Forelimb muscle (tissue), 1 donor: ENCODE data around the gene PTPRG. TPM values are rescaled to one million over a fixed set of nuclear protein-coding genes. Genes with fewer than 3 reads are reported as not detected.

ENCODE experiments used
- DNase-seq: peaks from one replicate; pipeline ENCODE4 v3.0.0-alpha.2; 2013; ENCODE audit warnings: low read depth
- polyA plus RNA-seq: library from polyadenylated mRNA; unstranded; fragments of 120-200 nt; gene quantifications from one replicate; pipeline ENCODE4 v1.2.1, GENCODE V29; 2013; ENCODE audit not compliant: insufficient read length

PTPRG gene
- polyA plus RNA-seq, 1 donor = 24.2 TPM

DNA sequence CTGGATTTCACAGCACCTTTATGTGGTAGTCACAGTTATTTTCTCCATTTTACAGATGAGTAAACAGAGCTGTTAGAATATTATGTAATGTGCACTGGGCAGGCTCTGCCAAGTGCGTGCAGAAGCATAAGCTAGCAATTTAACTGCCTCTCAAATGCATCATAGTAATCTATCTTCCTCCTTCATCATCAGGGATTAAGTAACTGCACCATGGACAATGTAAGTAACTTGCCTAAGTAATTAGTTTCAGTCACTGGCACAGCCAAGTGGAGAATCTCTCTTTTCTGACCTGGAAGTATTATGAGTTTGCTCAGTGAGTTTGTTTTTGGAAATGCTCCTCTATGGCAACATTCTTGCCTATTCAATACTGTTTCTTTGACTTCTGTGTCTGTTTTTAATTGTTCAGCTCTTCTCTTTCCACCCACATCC, 260.5 kb downstream of the PTPRG start:
- DNase-seq = no peak

DNA sequence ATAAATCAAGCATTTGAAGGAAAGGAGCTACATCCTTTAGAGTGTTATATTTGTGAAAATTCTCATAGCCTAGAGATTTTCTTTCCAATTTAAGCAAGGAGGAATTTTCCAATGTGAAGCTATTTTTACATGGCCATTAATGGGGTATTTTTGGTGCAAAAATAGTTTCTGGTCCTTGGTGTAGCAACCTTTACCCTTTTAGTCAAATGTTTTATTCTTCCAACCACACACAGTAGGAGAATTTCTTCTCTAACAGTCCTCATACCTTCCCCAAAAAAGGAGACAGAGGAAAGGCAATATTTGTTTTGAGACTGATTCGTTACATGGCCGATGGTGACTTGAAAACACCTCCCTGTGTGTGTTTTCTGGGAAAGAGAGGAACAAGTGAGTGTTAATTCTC, 261.2 kb downstream of the PTPRG start:
- no peak for DNase-seq

DNA sequence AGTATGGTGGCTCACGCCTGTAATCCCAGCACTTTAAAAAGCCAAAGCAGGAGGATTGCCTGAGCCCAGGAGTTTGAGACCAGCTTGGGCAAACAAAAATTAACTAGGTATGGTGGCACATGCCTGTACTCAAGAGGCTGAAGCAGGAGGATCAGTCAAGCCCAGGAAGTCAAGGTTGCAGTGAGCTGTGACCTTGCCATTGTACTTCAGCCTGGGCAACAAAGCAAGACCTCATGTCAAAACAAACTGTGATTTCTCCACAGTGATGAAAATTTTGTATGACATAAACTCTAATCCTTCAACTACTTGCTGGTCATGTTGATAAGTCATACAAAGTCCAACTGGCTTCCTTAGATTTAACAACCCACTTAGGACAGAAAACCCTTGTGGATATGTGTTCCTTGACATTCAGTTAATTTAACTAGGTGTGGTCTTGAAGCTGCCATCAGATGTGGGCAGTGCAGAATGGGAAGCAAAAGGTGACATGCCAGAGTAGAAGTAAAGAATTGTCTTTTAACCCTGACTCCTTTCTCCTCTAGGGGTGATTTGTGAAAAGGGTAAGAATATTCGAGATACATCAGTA, 263.3 kb downstream of the PTPRG start:
- no peak for DNase-seq

GRCh38 chr3:61826161-61826560, 264.8 kb downstream of the PTPRG start:
- no peak for DNase-seq

DNA sequence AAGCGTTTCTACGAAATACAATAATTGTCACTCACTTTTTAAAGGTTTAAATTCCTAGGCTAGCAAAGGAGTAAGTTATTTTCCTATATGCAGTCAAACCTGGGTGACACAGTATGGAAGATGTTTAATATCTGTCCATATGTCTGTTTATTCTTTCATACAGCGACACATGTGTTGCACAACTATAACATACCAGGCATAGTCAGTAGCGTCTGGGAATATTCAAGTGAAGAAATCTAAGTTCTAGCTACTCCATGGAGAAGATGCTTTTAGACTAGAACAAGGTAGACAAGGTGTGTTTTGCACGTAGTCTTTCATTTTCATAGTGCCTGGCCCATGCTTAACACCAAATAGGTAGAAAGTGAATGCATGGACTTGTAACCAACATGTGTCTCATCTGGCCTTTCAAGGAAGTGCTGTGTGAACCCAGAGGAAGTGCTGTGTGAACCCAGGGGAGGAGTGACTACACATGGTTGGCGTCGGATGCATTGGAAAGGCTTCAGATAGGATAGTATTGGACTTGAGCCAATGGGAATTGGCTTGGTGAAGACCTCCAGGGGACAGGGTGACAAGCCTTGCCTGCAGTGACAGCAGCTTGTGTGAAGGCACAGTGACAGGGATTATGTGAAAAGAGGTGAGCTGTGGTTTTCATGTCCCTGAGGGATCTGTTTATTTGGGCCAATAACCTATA, 267.0 kb downstream of the PTPRG start:
- no peak for DNase-seq

- DNase-seq = no peak
These were observed 267.7 kb downstream of the PTPRG start for GRCh38 chr3:61828880-61829721.

- DNase-seq = no peak
These were observed 268.5 kb downstream of the PTPRG start for GRCh38 chr3:61829722-61830350.

- no peak for DNase-seq
These were observed 270.6 kb downstream of the PTPRG start for GRCh38 chr3:61831973-61832372.

DNA sequence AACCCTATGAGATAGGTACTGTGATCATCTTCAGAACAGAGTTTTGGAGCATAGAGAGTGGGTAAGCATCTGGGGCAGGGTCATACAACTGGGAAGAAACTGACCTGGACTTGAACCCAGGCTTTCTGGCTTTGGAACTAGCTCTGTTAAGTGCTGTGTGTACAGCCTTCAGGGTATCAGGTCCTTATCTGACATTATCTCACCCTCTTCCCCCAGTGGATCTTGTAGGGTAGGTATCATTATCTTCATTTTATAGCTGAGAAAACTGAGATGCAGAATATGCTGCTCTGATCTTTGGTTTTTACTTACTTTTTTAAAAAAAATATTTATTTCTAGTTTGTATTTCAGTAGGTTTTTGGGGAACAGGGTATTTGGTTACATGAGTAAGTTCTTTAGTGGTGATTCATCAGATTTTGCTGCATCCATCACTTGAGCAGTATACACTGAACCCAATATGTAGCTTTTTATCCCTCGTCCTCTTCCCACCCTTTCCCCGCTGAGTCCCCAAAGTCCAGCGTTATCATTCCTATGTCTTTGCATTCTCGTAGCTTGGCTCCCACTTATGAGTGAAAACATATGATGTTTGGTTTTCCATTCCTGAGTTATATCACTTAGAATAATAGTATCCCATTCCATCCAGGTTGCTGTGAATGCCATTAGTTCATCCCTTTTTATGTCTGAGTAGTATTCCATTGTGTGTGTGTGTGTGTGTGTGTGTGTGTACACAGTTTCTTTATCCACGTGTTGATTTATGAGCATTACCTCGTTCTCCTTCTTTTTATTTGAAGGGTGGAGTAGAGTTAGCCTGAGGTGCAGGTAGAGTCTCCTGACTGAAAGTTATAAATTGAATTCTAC, 271.2 kb downstream of the PTPRG start:
- DNase-seq = no peak

DNA sequence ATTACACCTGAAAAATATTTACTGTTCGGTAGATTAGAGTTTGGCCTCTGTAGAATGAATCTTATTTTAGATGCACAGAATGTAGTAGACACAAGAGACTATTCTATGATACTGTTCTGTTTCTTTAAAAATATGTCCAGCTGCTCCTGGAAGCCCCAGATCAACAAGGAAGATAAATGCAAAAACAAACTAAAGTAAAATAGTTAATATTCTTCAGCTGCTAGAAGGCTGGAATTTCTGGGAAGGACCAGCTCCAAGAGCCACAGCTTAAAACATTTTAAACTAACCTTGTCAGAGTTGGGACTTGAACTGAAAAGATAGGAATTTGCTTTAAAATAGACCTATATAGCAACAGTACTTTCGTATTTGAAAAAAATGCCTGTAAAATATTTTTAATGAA, 277.9 kb downstream of the PTPRG start:
- DNase-seq = no peak

DNA sequence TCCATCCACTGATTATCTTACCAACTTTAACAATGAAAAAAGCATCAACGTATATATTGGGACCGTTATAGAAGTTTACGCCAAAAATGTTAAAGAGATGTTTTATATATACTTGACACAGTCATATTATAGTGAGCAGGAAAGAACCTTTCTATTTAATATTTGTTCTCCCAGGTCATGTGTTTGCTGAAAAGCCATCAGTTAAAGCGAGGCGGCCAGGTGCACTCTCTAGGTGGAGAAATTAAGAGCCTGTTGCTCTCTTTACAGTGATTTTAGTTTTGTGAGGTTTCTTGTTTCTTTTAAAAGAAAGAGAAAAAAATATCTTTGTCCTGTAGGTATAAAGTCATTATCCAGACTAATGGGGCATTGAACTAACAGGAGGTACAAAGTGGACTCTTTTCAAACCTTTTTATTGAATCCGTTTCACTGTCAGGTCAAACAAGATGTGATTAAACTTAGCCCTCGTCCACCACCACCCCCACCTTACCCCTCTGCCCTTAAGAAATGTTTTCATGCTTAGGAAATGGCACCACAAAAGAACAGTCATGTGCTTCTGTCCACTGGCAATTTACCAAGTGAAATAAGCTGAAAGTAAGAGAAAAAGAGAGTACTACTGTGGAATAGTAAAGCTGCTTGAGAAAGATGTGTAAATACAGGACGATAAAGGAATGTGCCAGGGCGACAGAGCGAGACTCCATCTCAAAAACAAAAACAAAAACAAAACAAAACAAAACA, 279.9 kb downstream of the PTPRG start:
- no peak for DNase-seq

DNA sequence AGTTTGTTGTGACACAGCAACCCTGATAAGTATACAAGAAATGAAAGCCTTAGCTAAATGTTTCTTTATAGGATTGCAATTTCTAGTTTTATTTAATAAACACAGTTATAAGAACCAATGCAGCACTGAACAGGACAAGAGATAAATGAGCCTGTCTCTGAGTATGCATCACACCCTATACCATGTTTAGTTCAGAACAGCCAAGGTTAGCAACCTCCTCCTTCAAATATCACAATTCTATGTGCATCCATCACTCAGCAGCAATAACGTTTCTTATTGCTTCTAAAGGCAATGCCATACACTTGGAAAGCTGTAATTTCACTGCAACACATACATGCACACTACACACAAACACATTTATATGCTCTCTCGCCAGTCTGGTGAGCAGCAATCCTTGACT, 280.6 kb downstream of the PTPRG start:
- no peak for DNase-seq

- no peak for DNase-seq
These were observed 283.0 kb downstream of the PTPRG start for GRCh38 chr3:61844346-61844745.

DNA sequence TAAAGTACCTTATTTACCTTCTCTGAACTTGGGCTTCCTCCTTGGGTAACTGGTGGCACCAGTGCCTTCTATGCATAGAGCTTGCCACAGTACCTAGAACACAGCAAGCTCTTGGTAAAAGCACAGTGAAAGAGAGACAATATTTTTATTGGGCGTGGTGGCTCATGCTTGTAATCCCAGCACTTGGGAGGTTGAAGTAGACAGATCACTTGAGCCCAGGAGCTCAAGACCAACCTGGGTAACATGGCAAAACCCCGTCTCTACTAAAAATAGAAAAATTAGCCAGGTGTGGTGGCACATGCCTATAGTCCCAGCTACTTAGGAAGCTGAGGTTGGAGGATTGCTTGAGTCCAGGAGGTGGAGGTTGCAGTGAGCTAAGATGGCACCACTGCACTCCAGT, 285.1 kb downstream of the PTPRG start:
- DNase-seq = no peak

- DNase-seq = no peak
These were observed 286.6 kb downstream of the PTPRG start for GRCh38 chr3:61847784-61848462.

DNA sequence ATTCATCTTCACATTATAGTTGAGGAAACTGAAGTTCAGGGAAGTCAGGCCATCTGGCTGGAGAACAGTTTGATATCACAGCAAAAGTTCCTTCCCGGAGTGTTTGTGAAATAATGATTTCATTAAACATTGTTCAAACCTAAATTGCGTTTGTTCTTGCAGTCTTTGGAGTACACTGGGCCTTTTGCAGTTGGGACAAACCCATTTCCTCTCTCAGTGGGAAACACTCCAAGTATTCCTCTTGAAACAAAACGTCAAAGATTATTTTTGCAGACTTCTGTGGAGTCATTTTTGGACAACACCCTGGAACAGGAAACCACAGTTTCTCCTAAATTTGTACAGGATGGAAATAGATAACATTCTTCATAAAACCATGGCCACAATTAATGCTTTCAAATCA, 287.5 kb downstream of the PTPRG start:
- peak; percentile 74 for DNase-seq

DNA sequence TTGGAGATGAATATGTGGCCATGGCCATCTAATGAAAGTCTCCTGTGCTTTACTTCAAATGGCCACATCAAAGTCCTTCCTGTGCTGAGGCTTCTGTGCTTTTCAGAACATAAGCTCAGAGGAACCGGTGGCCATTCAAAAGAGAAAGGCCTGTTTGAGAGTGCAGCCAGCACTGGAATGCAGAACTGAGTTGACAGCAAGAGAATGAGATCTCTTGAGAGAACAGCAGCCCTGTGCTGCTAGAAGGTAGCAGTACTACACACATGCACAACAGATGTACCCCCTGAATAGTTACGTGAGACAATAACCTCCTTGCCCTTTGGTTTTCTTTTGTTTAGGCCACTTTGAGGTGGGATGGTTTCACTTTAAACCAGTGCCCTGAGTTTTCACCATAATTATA, 292.5 kb downstream of the PTPRG start:
- no peak for DNase-seq

GRCh38 chr3:61855211-61855610, 293.8 kb downstream of the PTPRG start:
- no peak for DNase-seq

DNA sequence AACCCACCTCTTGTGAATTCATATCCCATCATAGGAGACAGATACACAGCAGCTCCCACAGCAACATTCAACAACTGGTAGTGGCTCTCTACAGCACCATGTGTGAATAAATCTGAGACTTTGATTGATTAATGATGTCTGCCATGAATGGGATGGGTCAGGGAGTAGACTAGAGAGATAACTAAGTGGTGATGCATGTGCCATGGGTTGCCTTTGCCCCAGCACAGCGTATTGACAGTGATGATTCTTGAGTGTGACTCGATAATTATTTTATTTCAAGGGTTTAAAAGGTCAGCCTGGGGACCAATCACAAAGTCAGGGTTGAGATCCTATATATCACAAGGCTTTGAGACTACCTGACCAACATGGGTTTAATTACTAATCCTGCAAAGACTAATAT, 295.9 kb downstream of the PTPRG start:
- no peak for DNase-seq

DNA sequence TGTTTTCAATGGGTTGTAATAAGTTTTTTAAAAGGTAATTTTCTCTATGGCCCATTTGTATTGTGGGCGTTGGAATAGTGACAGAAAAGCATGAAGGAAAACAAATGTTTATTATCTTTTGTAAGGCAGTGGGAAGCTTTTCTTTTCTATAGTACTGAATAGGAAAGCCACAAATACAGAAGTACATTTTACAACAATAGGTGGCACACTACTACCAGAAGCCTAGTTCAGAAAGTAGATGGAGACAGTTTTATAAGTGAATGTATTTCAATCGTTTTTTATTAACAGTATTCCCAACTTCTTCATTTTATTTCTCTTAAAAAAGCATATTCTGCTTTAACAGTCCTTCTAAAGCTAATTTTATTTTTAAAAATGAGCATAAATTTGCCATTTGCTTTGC, 296.7 kb downstream of the PTPRG start:
- no peak for DNase-seq
